GM19468 (cell line): ENCODE results near the gene FGF18.
A peak's percentile ranks its signal among the peaks of the same experiment; 100 is the strongest.
"Not testable (repeated sequence)": the region's sequence is repeated elsewhere in the genome, so short reads cannot be mapped to it uniquely, and the experiment has no call there.

Experiments
- ATAC-seq: cut with Tn5 transposase; IDR thresholded peaks from one replicate; pipeline ENCODE4 v1.9.1; 2021; ENCODE audit warnings: mild to moderate bottlenecking, moderate library complexity, moderate number of reproducible peaks; ENCODE audit not compliant: unreplicated experiment; ENCODE audit errors: extremely low read depth

Gene FGF18, protein sequence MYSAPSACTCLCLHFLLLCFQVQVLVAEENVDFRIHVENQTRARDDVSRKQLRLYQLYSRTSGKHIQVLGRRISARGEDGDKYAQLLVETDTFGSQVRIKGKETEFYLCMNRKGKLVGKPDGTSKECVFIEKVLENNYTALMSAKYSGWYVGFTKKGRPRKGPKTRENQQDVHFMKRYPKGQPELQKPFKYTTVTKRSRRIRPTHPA

DNA sequence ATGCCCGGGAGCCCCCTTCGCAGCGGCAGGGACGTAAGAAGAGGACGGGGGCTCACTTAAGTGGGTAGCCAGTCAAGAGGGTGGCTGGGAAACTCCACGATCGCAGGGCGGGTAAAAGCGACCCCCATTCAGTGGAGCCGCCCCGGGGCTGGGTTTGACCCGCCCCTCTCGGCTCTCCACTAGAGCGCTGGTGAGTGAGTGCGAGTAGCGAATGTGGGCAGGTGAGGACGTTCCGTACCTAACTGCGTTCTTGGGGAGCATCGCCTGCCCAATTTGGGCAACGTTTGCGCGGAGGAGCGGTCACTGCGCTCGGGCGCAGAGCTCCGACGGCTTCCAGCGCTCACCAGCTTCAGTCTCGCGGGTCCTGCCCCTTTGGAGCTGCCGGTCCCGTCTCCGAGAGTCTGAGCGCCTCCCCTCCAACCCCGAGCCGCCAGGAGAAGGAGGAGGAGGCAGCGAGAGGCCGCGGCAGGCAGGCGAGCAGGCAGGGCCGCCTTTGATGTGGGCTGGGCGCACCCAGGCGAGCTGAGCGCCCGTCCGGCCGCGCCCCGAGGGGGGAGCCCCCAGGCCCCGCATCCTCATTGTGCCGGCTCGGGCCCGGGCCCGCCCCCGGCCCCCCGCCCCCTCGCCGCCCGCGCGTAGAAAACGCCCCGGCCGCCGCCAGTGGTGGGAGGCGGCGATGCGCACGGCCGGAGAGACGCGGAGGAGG is at the start of gene FGF18:
Gene FGF18, plus strand, starts transcription at position 666 of the 706 bp plus-strand sequence. CDS start 553 bp downstream, outside the sequence.
- no peak for ATAC-seq

DNA sequence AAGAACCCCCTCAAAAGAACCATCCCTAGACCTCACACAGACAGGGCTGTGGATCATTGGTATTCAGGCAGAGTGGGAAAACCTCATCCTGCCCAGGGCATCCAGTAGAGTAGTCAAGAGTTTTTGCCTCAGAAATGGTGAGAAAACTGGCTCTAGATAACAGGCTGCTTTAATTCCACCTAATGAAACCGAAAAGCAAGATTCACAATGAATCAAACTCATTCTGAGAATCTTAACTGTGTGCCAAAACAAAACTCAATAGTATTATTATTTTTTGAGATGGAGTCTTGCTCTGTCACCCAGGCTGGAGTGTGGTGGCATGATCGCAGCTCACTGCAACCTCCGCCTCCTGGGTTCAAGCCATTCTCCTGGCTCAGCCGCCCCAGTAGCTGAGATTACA is 49.5 kb upstream of the FGF18 start:
- ATAC-seq = no peak

- ATAC-seq = not testable (repeated sequence)
Measured at GRCh38 chr5:171370881-171371280, 48.6 kb upstream of the FGF18 start.

DNA sequence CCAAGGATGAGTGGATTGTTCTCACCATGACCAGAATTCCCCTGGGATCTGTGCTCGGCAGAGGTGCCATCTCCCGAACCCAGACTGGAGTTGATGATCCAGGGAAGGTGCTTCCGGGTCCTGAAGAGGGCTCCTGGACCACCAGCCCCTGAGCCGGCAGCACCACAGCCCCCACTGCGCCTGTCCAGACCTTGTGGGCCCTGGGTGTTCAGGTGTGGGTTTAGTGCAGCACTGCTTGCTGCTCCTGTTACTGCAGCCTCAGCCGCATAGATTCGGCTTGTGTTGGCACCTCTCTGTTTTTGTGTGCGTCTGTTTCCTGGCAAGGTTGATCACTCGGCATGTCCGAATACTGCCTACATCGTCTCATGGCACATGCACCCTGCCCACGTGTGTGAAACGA is 48.1 kb upstream of the FGF18 start:
- no peak for ATAC-seq

GRCh38 chr5:171379961-171380360 is 39.5 kb upstream of the FGF18 start:
- ATAC-seq = no peak

- not testable (repeated sequence) for ATAC-seq
Measured at GRCh38 chr5:171384416-171384815, 35.0 kb upstream of the FGF18 start.

GRCh38 chr5:171384999-171385398 is 34.4 kb upstream of the FGF18 start:
- not testable (repeated sequence) for ATAC-seq

DNA sequence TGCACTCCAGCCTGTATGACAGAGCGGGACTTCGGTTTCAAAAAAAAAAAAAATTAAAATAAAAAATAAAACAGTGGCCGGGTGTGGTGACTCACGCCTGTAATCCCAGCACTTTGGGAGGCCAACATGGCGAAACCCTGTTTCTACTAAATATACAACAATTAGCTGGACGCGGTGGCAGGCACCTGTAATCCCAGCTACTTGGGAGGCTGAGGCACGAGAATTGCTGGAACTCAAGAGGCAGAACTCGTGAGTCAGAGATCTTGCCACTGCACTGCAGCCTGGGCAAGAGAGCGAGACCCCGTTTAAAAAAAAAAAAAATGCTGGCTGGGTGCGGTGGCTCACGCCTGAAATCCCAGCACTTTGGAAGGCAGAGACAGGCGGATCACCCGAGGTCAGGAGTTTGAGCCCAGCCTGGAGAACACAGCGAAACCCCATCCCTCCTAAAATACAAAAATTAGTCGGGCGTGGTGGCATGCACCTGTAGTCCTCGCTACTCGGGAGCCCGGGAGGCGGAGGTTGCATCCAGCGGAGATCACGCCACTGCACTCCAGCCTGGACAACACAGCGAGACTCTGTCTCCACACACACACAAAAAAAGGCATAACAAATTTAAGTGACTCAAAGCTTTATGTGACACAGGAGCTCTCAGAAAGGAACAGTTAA is 33.3 kb upstream of the FGF18 start:
- ATAC-seq = no peak

DNA sequence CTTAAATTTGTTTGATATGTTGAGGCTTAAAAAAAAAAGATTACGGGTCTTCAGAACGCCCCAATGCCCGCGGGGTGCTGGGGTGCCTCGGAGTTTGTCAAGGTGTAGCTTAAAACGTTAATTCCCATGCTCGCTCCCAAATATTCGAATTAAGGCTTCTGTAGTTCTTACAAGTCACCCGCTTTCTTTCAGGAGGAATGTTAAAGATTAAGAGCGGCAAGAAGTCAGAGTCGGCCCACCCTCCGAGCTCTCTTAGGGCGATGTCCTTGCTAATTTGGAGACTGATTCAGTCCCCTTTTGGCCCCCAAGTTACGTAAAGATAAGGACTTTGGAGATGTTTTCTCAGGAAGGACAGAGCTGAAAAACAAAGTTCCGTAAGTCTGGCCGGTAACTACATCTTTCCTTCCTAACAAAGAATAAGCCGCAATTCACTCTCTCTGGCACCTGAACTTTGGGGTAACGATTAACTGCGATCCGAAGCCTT is 32.5 kb upstream of the FGF18 start:
- no peak for ATAC-seq

DNA sequence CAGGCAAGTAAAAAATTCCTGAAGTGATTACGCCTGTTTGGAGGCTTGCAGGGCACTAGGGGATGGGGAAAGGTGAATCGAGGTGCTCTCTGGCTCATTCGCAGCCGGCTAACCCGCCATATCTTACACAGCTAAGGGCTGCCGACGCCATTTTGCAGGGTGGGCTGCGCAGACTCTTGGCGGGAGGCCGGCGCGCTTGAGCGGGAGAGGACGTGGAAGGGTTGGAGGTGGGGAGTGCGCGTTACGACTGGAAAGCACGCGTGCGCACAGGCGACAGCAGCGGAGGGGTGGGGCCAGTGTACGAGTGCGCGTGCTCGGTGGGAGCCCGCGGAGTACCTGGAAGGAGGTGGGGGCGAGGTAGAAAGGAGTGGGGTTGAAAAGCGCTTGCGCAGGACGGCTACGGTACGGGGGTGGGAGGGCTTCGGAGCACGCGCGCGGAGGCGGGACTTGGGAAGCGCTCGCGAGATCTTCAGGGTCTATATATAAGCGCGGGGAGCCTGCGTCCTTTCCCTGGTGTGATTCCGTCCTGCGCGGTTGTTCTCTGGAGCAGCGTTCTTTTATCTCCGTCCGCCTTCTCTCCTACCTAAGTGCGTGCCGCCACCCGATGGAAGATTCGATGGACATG is 32.0 kb upstream of the FGF18 start, which contains the start of gene NPM1:
Gene NPM1, plus strand, starts transcription at position 505 of the 625 bp plus-strand sequence. Its CDS starts 100 bp downstream, at position 605.
- peak; percentile 91 for ATAC-seq

- ATAC-seq = peak; percentile 18
Measured at GRCh38 chr5:171387970-171388815, 31.3 kb upstream of the FGF18 start.

- ATAC-seq = no peak
Measured at GRCh38 chr5:171388816-171389168, 30.7 kb upstream of the FGF18 start.

DNA sequence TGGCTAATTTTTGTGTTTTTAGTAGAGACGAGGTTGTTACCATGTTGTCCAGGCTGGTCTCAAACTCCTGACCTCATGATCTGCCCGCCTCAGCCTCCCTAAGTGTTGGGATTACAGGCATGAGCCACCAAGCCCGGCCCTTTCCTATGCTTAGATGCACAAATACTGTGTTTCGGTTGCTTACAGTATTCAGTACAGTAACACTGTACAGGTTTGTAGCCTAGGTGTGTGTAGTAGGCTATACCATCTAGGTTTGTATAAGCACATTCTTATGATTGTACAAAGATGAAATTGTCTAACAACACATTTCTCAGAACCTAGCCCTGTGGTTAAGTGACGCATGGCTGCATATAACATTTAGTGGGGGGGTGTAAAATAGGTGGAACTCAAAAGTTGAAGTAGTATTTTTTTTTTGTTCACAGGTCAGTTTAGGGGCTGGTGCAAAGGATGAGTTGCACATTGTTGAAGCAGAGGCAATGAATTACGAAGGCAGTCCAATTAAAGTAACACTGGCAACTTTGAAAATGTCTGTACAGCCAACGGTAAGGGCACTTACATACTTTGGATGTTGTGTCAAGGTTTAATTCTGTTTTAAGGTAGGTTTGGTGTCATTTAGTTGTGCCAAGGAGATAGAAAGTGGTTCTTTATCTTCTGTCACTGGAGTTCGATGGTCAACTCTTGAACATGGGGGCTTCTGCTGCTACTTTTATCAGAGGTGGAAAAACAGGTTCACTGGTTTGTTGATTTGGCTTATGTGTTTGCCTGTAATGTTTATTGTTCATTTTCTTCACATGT is 28.4 kb upstream of the FGF18 start:
- no peak for ATAC-seq

- no peak for ATAC-seq
Measured at GRCh38 chr5:171391996-171392577, 27.4 kb upstream of the FGF18 start.

DNA sequence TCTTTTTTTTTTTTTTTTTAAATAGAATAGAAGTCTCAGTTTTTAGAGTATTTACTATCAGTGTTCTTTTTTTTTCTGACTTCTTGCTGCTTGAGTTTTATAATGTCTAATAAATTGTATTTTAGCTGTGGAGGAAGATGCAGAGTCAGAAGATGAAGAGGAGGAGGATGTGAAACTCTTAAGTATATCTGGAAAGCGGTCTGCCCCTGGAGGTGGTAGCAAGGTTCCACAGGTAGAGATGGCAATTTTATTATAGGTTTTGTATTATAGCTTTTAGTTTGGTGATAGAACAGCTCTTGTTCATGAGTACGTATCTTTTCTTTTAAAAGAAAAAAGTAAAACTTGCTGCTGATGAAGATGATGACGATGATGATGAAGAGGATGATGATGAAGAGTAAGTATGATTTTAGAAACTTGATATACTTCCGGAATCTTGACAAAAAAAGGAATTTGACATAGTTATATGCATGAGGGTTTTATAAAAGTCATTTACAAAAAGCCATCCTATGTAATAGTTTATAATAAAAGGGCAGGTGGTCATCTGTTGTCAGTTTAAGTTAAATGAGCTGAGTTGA is 26.8 kb upstream of the FGF18 start:
- ATAC-seq = no peak

GRCh38 chr5:171395042-171395441 is 24.4 kb upstream of the FGF18 start:
- no peak for ATAC-seq

DNA sequence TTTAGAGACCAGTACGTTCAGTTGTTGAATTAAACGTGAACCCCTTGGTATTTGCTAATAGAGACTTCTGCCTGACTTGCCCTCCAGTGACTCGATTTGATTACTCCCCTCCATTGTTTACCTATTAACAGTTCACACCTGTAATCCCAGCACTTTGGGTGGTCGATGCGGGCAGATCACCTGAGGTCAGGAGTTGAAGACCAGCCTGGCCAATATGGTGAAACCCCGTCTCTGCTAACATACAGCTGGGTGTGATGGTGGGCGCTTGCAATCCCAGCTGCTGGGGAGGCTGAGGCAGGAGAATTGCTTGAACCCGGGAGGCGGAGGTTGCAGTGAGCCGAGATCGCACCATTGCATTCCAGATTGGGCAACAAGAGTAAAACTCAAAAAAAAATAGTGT is 22.9 kb upstream of the FGF18 start:
- ATAC-seq = not testable (repeated sequence)

DNA sequence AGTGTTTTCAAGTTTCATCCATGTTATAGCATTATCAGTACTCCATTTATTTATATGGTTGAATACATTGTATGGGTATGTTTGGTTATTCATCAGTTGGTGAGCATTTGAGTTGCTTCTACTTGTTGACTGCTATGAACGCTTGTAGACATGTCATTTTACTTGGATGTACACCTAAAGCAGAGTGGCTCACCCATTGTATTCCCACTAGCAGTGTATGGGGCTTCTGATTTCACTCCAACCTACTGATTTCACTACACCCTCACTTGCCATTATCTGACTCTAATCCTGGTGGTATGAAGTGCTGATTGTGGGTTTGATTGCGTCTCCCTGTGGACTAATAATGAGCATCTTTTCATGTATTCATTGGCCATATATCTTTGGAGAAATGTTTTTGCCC is 22.3 kb upstream of the FGF18 start:
- no peak for ATAC-seq
